HG02938 (cell line): ENCODE data around the gene LCE3D.
"Not testable (repeated sequence)": the region's sequence is repeated elsewhere in the genome, so short reads cannot be mapped to it uniquely, and the experiment has no call there.

Experiments
- ATAC-seq: cut with Tn5 transposase; IDR thresholded peaks from one replicate; pipeline ENCODE4 v1.9.1; 2021; ENCODE audit warnings: mild to moderate bottlenecking, moderate library complexity; ENCODE audit not compliant: unreplicated experiment

Gene LCE3D, protein sequence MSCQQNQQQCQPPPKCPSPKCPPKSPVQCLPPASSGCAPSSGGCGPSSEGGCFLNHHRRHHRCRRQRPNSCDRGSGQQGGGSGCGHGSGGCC

DNA sequence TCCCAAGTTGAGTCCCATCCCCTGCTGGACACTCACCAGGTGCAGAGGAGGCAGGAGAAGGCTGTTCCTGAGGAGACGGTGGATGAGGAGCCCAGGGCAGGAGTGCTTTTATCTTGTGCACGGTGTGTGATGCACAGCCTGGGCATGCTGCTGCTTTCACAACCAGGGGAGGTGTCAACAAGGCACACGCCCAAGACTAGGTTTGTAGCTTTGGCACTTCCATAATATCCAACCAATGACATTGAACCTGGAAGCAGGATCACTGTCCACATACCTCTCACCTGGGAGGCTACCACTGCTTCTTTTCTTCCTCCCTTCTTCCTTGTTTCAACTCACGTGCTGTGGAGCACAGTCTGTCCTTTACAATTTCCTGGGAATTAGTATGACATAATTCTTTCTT lies at the start of gene LCE3D:
TSS of gene LCE3D (minus strand) at position 84 of the 400 bp plus-strand sequence. CDS start 580 bp downstream, outside the sequence.
- no peak for ATAC-seq

DNA sequence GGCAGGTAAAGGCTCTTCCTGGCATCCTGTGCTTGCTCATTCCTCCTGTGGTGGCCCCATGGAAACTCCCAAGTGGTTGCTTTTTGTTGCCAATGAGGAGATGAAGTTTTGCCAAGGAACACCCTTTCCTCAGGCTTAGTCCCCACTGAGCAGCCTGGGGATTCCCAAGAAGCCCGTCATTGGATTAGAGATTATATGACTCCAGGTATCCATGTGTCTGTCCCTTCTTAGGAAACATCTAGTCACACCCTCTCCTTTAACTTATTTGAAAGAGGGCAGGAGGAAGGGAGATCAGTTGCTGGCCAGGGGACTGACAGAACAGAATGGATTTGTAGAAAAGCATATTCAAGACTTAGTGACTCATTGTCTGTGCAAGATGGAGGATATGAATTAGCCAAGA lies 46.4 kb upstream of the LCE3D start:
- ATAC-seq, result no peak

- ATAC-seq, result no peak
Observed at GRCh38 chr1:152623203-152623844, 43.0 kb upstream of the LCE3D start.

GRCh38 chr1:152622803-152623202 lies 42.5 kb upstream of the LCE3D start, which contains the start of gene LCE3A:
TSS of gene LCE3A (minus strand) at chr1:152623103. CDS start at chr1:152623103, 0 bp downstream.
- no peak for ATAC-seq

DNA sequence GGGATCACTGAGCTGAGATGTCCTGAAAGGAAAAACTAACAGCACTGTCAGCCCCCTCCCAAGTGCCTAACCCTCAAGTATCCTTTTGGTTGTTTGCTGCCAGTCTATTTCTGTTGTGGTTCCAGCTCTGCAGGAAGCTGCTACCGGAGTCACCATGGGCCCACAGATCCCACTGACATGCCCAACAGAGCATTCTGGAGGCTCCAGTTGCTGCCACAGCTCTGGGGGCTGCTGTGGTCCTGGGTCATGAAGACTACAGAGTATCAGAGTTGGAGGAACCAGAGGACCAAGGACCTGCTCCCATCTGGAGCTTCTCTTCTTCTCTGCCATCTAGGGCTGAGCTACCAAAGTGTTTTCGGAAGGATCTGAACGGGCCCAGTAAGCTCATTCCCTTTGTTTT lies 41.7 kb upstream of the LCE3D start:
- no peak for ATAC-seq

GRCh38 chr1:152613511-152613910 lies 33.2 kb upstream of the LCE3D start, which contains the start of gene LCE3B:
TSS of gene LCE3B (plus strand) at chr1:152613811. CDS start at chr1:152613811, 0 bp downstream.
- ATAC-seq, result no peak

GRCh38 chr1:152599934-152600333 lies 19.6 kb upstream of the LCE3D start, which contains the start of gene LCE3C:
TSS of gene LCE3C (plus strand) at chr1:152600234. CDS start at chr1:152600732, 498 bp downstream.
- ATAC-seq, result no peak

DNA sequence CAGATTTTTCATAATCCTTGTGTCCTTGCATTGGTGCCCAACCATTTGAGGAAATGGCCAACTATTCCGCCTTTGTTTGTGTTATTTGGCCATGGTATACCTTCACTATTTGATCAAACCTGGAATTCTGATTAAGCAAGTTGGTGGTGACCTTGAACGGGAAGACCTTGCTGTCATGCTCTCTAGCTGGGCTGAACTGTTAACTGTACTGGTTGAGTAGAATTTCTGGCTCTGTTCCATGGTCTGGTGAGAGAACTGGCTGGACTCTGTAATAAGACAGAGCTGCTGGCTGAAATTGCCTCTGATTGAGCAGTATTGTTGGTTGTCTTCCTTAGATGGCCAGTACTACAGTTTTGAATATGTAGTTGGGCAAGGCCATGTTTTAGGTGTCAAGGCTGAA lies 16.7 kb upstream of the LCE3D start:
- ATAC-seq, result no peak

- no peak for ATAC-seq
Observed at GRCh38 chr1:152585586-152585985, 5.3 kb upstream of the LCE3D start.

- ATAC-seq, result no peak
Observed at GRCh38 chr1:152582647-152583046, 2.3 kb upstream of the LCE3D start.

- ATAC-seq, result not testable (repeated sequence)
Observed at GRCh38 chr1:152579526-152579925, 790 bp downstream of the LCE3D start.

GRCh38 chr1:152577168-152577567 lies 3.1 kb downstream of the LCE3D start:
- peak; percentile 37 for ATAC-seq

DNA sequence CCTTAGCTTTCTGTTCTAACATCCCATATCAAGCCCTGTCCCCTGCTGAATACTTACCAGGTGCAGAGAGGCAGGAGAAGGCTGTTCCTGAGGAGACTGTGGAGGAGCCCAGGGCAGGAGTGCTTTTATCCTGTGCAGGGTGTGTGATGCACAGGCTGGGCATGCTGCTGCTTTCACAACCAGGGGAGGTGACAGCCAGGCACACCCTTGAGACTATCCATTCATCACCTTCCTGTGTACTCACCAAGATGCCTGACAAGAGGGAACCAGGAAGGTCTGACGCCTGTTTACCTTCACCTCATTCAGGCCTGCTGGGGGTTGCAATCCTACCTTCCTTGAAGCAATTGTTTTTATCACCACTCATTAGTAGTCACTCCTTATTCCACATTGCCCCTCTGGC lies 13.6 kb downstream of the LCE3D start, which contains the start of gene LCE3E:
TSS of gene LCE3E (minus strand) at position 100 of the 400 bp plus-strand sequence. CDS start 572 bp downstream, outside the sequence.
- ATAC-seq, result no peak

DNA sequence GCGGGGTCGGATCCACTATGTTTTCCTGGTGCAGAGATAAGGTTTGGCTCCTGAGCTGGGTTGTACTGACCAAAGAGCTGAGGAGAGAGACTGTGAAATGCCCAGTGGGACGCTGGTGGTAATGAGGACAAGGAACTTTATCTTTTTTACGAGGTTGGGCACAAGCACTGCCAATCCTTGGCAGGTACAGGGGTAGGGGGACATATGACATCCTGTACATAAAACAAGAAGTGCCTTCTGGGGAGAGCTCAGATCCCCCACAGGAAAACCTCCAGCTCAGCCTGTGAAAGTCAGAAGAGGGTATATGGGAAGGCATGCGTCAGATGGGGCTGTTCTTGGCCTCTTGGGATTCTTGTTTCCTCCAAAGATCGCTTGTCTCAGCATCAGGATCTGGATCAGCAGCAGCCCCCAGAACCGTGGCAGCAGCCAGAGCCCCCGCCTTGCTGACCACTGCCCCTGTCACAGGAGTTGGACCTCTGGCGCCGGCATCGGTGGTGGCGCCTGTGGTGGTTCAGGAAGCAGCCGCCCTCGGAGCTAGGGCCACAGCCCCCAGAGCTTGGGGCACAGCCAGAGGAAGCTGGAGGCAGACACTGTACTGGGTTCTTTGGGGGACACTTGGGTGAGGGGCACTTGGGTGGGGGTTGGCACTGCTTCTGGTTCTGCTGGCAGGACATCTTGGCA lies 14.6 kb downstream of the LCE3D start:
- ATAC-seq, result no peak

DNA sequence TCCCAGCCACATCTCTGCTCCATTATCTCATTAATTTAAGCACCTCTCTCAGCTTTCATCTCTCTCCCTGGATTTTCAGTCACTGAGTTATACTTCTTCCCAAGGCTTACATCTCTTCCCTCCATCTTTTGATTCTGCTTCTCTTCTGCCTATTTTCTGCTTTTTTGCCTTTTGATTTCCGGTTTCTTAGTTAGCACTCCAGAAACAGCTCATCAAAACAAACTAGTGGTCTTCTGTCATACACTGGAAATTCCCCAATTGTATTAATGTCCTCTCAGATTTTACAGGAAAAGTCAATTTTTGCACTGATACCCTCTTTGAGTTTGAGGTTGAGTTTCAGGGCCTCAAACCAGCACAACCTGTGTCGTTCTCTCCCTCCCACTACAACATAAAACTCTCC lies 15.2 kb downstream of the LCE3D start:
- ATAC-seq, result no peak

DNA sequence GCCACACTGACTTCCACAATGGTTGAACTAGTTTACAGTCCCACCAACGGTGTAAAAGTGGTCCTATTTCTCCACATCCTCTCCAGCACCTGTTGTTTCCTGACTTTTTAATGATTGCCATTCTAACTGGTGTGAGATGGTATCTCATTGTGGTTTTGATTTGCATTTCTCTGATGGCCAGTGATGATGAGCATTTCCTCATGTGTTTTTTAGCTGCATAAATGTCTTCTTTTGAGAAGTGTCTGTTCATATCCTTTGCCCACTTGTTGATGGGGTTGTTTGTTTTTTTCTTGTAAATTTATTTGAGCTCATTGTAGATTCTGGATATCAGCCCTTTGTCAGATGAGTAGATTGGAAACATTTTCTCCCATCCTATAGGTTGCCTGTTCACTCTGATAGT lies 32.0 kb downstream of the LCE3D start:
- not testable (repeated sequence) for ATAC-seq

- ATAC-seq, result no peak
Observed at GRCh38 chr1:152546704-152547103, 33.6 kb downstream of the LCE3D start.

DNA sequence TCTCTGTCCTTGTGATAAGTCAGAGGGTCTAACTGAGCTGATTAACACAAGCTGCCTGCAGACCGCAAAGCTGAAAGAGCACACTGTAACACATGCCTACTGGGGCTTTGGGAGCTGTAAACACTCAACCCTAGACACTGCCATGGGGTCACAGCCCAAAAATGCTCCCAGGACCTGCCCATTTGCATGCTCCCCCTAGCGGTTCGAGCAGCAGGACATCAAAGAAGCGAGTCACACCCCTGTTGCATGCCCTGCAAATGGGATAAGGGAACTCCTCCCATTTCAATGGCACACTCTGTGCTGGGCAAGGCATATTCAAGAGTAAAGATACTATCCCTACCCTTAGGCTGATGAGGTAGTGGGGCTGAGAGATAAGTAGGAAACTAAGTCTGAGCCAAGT lies 36.5 kb downstream of the LCE3D start:
- no peak for ATAC-seq

- no peak for ATAC-seq
Observed at GRCh38 chr1:152539901-152540300, 40.4 kb downstream of the LCE3D start.

DNA sequence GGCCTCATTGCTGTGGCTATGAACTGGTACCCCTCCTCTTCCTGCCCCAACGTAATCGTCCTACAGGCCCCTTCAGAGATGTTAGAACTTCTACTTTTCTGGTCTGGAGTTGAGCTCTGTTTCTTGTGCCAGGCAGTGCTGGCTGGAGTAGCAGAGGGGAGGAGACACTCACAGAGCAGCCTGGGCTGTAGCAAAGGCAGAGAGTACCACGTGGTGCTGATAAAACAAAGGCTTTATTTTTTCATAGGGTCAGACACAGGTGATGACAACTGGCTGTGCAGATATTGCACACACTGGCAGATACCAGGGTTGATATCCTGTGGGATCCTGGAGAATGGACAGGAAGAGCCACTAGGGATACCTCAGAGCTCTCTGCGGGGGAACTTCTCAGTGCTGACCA lies 42.8 kb downstream of the LCE3D start:
- ATAC-seq, result no peak

GRCh38 chr1:152535774-152536173 lies 44.5 kb downstream of the LCE3D start:
- no peak for ATAC-seq
